MG63 (cell line): ENCODE data around the gene OR2J2. TPM values are rescaled to one million over a fixed set of nuclear protein-coding genes. Genes with fewer than 3 reads are reported as not detected.
"Not testable (repeated sequence)": the region's sequence is repeated elsewhere in the genome, so short reads cannot be mapped to it uniquely, and the experiment has no call there.

Experiments used
- DNase-seq: peaks from one replicate; pipeline ENCODE4 v3.0.0-alpha.2; 2020
- H3K27me3 ChIP-seq: fragments of 250-450 bp; sonication (Bioruptor Pico); 2 replicates; pipeline ENCODE4 v1.5.1; 2020; ENCODE audit warnings: mild to moderate bottlenecking, moderate library complexity
- H3K36me3 ChIP-seq: fragments of 250-450 bp; sonication (Bioruptor Pico); 2 replicates; pipeline ENCODE4 v1.5.1; 2020; ENCODE audit warnings: mild to moderate bottlenecking, moderate library complexity
- H3K4me3 ChIP-seq: fragments of 250-450 bp; sonication (Bioruptor Pico); 2 replicates; pipeline ENCODE4 v1.5.1; 2020; ENCODE audit warnings: mild to moderate bottlenecking, moderate library complexity
- H3K9me3 ChIP-seq: fragments of 250-450 bp; sonication (Bioruptor Pico); 2 replicates; pipeline ENCODE4 v1.5.1; 2020; ENCODE audit warnings: mild to moderate bottlenecking, moderate library complexity
- total RNA-seq: library from RNA; depleted of rRNA; stranded (reverse); fragments of >200 nt; shearing (Covaris generic); gene quantifications from 2 replicates; pipeline ENCODE4 v1.2.3, GENCODE V29; 2014; ENCODE audit warnings: low replicate concordance; rRNA removed

Gene OR2J2
- total RNA-seq, 1 experiment from 2014 or later, result not detected

DNA sequence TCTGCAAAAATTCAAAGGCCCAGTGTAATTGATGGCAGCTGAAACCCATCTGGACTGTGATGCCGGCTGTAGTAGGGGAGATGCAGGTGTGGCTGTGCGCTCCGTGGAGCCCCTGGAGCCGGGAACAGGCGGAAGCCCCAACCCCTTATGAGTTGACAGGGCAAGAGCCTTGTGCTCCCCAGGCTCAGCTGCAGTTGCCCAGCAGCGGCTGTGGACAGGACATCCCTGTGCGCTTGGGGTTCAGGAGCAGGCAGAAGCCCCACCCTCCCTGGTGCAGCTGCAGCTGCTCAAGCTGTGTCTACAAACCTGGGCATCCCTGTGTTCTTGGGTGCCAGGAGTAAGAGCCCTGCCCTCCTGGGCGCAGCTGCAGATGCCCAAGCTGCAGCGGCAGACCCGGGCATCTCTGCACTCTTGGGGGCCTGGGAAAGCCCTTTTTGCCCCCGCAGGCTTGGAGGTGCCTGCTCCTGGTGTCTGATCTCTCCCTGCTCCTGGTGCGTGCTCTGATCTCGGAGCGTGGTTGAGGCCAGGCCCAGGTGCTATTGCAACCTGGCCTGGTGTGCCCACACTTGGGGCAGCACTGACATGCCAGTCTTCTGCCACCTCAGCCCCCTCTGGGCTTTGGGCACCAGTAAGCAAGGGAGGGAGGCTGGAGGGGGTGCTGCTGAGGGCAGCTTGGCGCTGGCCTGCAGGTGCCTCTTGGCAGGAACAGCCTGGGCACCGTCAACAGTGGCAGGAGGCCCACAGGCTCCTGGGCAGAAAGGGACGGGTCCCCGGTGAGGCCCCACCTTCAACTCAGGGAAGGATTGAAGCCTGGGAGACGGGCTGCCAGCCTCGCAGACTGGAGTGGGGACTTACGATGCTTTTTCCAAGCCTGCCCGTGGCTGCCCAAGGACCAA, 30.3 kb downstream of the OR2J2 start:
- Histone ChIP-seq H3K9me3 (no peaks in the 10 kb centered on the region), H3K36me3 (no peaks in the 10 kb centered on the region)
- DNase-seq, result no peak

DNA sequence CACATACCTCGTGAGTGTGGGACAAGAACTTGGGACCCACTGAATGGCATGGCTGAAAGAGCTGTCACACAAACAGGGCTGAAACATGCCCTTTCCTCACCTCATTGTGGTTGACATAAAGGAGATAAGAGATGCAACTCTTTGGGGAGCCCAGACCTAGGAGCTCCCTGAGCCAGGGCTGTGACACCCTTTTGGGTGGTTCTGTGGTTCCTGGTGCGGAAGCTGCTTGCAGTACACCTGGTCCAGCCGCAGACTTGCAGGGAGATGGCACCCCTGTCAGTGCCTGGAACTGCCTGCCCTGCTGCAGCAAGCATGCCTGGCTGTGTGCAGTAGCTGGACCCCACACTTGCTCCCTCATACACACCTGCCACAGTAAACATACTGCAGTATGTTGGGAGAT, 31.3 kb downstream of the OR2J2 start:
- DNase-seq, result no peak
- Histone ChIP-seq H3K36me3 (no peaks in the 10 kb centered on the region), H3K27me3 (no peaks in the 10 kb centered on the region), H3K4me3 (no peak overlapping the region), H3K9me3 (no peaks in the 10 kb centered on the region)

More for the DNA sequence above, 30.3 kb downstream of the OR2J2 start:
- Histone ChIP-seq H3K27me3 (no peaks in the 10 kb centered on the region), H3K4me3 (no peak overlapping the region)

DNA sequence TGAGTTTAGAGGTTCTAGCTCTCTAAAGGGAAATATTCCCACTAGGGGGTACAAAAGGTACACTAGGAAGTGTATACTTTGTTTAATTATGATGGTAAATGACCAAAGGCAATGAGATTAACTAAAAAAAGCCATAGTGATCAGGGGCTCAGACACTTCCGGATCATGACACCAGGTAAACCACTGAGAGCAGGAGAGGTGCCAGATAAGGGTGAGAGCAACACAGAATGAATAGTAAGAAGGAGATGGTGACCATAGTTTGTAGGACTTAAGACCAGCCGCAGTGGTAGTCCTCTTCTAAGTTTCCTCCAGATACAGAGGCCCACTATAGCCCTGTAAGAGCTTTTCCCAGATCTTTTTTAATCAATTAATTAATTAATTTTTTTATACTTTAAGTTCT, 40.8 kb downstream of the OR2J2 start:
- Histone ChIP-seq H3K27me3 (no peaks in the 10 kb centered on the region), H3K4me3 (no peak overlapping the region), H3K9me3 (no peaks in the 10 kb centered on the region), H3K36me3 (no peaks in the 10 kb centered on the region)
- DNase-seq, result no peak

DNA sequence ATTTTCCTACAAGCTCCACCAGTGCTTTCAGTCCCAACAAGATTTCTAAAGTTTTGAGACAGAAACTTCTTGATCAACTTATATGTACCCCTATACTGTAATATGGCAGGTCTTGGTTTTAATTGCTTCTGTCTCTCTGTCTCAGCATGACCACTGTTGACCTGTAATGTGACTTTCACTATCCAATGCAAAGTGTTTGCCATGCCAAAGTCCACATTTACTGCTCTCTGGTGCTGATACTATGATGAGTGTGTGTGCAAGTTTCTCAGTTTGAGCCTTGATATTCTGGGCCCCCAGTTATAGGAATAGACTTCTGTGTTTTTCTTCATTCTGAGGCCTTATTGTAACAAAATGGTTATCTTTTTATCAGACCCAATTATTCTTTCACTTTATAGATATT, 45.8 kb downstream of the OR2J2 start:
- H3K36me3 ChIP-seq, result no peaks in the 10 kb centered on the region
- no peaks in the 10 kb centered on the region for H3K27me3 ChIP-seq
- no peaks in the 10 kb centered on the region for H3K9me3 ChIP-seq
- no peak overlapping the region for H3K4me3 ChIP-seq
- no peak for DNase-seq

DNA sequence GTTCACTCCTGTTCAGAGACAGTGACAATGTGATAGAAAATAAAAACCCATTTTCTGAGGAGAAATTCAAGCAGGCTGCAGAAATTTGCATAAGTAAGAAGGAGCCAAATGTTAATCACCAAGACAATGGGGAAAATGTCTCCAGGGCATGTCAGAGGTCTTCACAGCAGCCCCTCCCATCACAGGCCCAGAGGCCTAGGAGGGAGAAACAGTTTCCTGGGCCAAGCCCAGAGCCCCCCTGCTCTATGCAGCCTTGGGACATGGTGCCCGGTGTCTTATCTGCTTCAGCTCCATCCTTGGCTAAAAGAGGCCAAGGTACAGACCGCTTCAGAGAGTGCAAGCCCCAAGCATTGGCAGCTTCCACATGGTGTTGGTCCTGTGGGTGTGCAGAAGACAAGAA, 46.5 kb downstream of the OR2J2 start:
- H3K36me3 ChIP-seq, DNase-seq, H3K9me3 ChIP-seq, H3K4me3 ChIP-seq, H3K27me3 ChIP-seq: not testable (repeated sequence)

DNA sequence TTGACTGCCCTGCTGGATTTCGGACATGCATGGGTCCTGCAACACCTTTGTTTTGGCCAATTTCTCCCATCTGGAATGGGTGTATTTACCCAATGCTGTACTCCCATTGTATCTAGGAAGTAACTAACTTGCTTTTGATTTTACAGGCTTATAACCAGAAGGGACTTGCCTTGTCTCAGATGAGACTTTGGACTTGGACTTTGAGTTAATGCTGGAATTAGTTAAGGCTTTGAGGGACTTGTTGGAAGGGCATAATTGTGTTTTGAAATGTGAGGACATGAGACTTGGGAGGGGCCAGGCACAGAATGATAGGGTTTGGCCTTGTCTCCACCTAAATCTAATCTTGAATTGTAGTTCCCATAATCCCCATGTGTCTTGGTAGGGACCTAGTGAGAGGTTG, 47.3 kb downstream of the OR2J2 start:
- not testable (repeated sequence) for H3K27me3 ChIP-seq, H3K4me3 ChIP-seq, H3K9me3 ChIP-seq, DNase-seq, H3K36me3 ChIP-seq

Other genes with a start within 250 kb of the OR2J2 start
- gene TRIM27, start 246.9 kb upstream of the OR2J2 start, total RNA-seq, result 46.5 and 56.2 TPM in 2 replicates
- gene ZNF311, start 165.6 kb upstream of the OR2J2 start, total RNA-seq, result 1.4 TPM in 2 replicates
- not detected in 2 replicates for gene OR2W1, start 125.7 kb upstream of the OR2J2 start, total RNA-seq
- not detected in 2 replicates for gene OR2B3, start 83.6 kb upstream of the OR2J2 start, total RNA-seq
- gene OR2J1, start 71.4 kb upstream of the OR2J2 start, total RNA-seq, result not detected in 2 replicates
- gene OR2J3, start 62.8 kb upstream of the OR2J2 start, total RNA-seq, result not detected in 2 replicates
- not detected in 2 replicates for gene OR14J1, start 130.8 kb downstream of the OR2J2 start, total RNA-seq
- not detected in 2 replicates for gene OR5V1, start 198.0 kb downstream of the OR2J2 start, total RNA-seq
- gene OR12D3, start 204.4 kb downstream of the OR2J2 start, total RNA-seq, result not detected in 2 replicates
- gene OR12D2, start 224.7 kb downstream of the OR2J2 start, total RNA-seq, result not detected in 2 replicates
- gene OR12D1, start 244.0 kb downstream of the OR2J2 start, total RNA-seq, result not detected in 2 replicates